GM19240 (cell line): ENCODE results near the gene MAP3K9.

Source experiments
- DNase-seq: peaks from one replicate; pipeline ENCODE4 v3.0.0; 2011; ENCODE audit warnings: low spot score; ENCODE audit not compliant: insufficient read length

MAP3K9 gene

GRCh38 chr14:70821584-70822529 is 12.5 kb upstream of the MAP3K9 start:
- no peak for DNase-seq

- DNase-seq: no peak
Observed at GRCh38 chr14:70816525-70816924, 7.2 kb upstream of the MAP3K9 start.

- DNase-seq: no peak
Observed at GRCh38 chr14:70814466-70814865, 5.2 kb upstream of the MAP3K9 start.

GRCh38 chr14:70812124-70812818 is 3.0 kb upstream of the MAP3K9 start:
- DNase-seq: no peak

GRCh38 chr14:70811578-70811977 is 2.3 kb upstream of the MAP3K9 start:
- no peak for DNase-seq

GRCh38 chr14:70811050-70811449 is 1.7 kb upstream of the MAP3K9 start:
- DNase-seq: no peak

GRCh38 chr14:70810621-70811020 is 1.3 kb upstream of the MAP3K9 start:
- DNase-seq: no peak

- no peak for DNase-seq
Observed at GRCh38 chr14:70808416-70809224, 693 bp downstream of the MAP3K9 start.

GRCh38 chr14:70807898-70808415 is 1.4 kb downstream of the MAP3K9 start:
- no peak for DNase-seq

GRCh38 chr14:70804556-70805162 is 4.7 kb downstream of the MAP3K9 start:
- no peak for DNase-seq

GRCh38 chr14:70803321-70804310 is 5.7 kb downstream of the MAP3K9 start:
- DNase-seq: no peak

- DNase-seq: no peak
Observed at GRCh38 chr14:70802379-70802778, 6.9 kb downstream of the MAP3K9 start.

- DNase-seq: no peak
Observed at GRCh38 chr14:70801836-70802235, 7.5 kb downstream of the MAP3K9 start.

GRCh38 chr14:70796551-70796950 is 12.8 kb downstream of the MAP3K9 start:
- DNase-seq: no peak

- DNase-seq: no peak
Observed at GRCh38 chr14:70794294-70794693, 15.0 kb downstream of the MAP3K9 start.

- no peak for DNase-seq
Observed at GRCh38 chr14:70793637-70794036, 15.7 kb downstream of the MAP3K9 start.

GRCh38 chr14:70792939-70793338 is 16.4 kb downstream of the MAP3K9 start:
- no peak for DNase-seq

- DNase-seq: no peak
Observed at GRCh38 chr14:70791971-70792370, 17.3 kb downstream of the MAP3K9 start.

- no peak for DNase-seq
Observed at GRCh38 chr14:70789961-70790360, 19.4 kb downstream of the MAP3K9 start.

GRCh38 chr14:70789361-70789760 is 20.0 kb downstream of the MAP3K9 start:
- DNase-seq: no peak
